Peyer's patch (tissue), 4 donors: ENCODE results near the gene MPG. TPM values are rescaled to one million over a fixed set of nuclear protein-coding genes. Genes with fewer than 3 reads are reported as not detected.
A peak's percentile ranks its signal among the peaks of the same experiment; 100 is the strongest.
"Not testable (repeated sequence)": the region's sequence is repeated elsewhere in the genome, so short reads cannot be mapped to it uniquely, and the experiment has no call there.

ENCODE experiments used
- DNase-seq, 3 donors: peaks; one replicate each; pipeline ENCODE4 v3.0.0-alpha.2; 2017 to 2019
- H3K27ac ChIP-seq, 4 donors: fragments of 200-600 bp; sonication (generic); one replicate each; pipeline ENCODE4 v1.5.1; 2016 to 2019
- H3K27me3 ChIP-seq, 2 donors: fragments of 200-600 bp; sonication (generic); one replicate each; pipeline ENCODE4 v1.5.1; 2019
- H3K36me3 ChIP-seq, 3 donors: fragments of 200-600 bp; sonication (generic); one replicate each; pipeline ENCODE4 v1.5.1; 2016 to 2019
- H3K4me1 ChIP-seq, 4 donors: fragments of 200-600 bp; sonication (generic); one replicate each; pipeline ENCODE4 v1.5.1; 2016 to 2019
- H3K4me3 ChIP-seq, 4 donors: fragments of 200-600 bp; sonication (generic); 1 replicate in 3 of 4; 2 replicates in 1 of 4; pipeline ENCODE4 v1.5.1; 2016 to 2019; ENCODE audit warnings: mild to moderate bottlenecking in 1 of 4
- H3K9me3 ChIP-seq, 4 donors: fragments of 200-600 bp; sonication (generic); one replicate each; pipeline ENCODE4 v1.5.1; 2016 to 2019; ENCODE audit warnings: mild to moderate bottlenecking in 1 of 4
- CTCF ChIP-seq, 6 experiments: fragments of 450-650 bp in 4 of 6; fragments of 200-600 bp in 2 of 6; sonication (generic) in 1 of 6; IDR thresholded peaks; one replicate each; pipeline ENCODE4 v1.5.1; 2017 to 2019; ENCODE audit warnings: antibody characterized with exemption in 6 of 6, mild to moderate bottlenecking in 3 of 6, moderate library complexity in 1 of 6
- POLR2A ChIP-seq, 2 donors: fragments of 450-650 bp; IDR thresholded peaks; one replicate each; pipeline ENCODE4 v1.5.1; 2017; ENCODE audit warnings: antibody characterized with exemption in 2 of 2, mild to moderate bottlenecking in 2 of 2, moderate library complexity in 2 of 2
- total RNA-seq, 4 donors: library from RNA; depleted of rRNA; stranded (reverse); fragments of >200 nt; gene quantifications; one replicate each; pipeline ENCODE4 v1.1.0, GENCODE V29; 2016

The MPG gene
- total RNA-seq, 4 donors from 2014 or later = 21.5 to 63.4 (median 44.7) TPM

- no peak for DNase-seq
- no peaks in the 10 kb centered on the region for H3K27me3 ChIP-seq
- peak overlapping the region in 2 of 4 donors; percentile 71 to 87 for H3K27ac ChIP-seq
- peaks cover 0 to 30% (median 11%) of the 10 kb centered on the region in 4 donors for H3K4me1 ChIP-seq
- no peaks in the 10 kb centered on the region for H3K9me3 ChIP-seq
- H3K36me3 ChIP-seq = no peaks in the 10 kb centered on the region
- no peak overlapping the region for H3K4me3 ChIP-seq
- TF ChIP-seq POLR2A (IDR thresholded peaks at IDR 0.05) (no peak), CTCF (IDR thresholded peaks at IDR 0.05) (no peak)
These were observed 42.2 kb upstream of the MPG start for GRCh38 chr16:35678-36305.

- H3K27me3 ChIP-seq = no peaks in the 10 kb centered on the region
- TF ChIP-seq POLR2A (IDR thresholded peaks at IDR 0.05) (no peak), CTCF (IDR thresholded peaks at IDR 0.05) (no peak)
- H3K4me3 ChIP-seq = no peak overlapping the region
- H3K4me1 ChIP-seq = peaks cover 0 to 30% (median 11%) of the 10 kb centered on the region in 4 donors
- H3K27ac ChIP-seq = peak overlapping the region in 1 of 4 donors; percentile 87
- no peaks in the 10 kb centered on the region for H3K9me3 ChIP-seq
- no peaks in the 10 kb centered on the region for H3K36me3 ChIP-seq
- peak in 1 of 3 donors; percentile 43 for DNase-seq
These were observed 41.6 kb upstream of the MPG start for GRCh38 chr16:36336-36984.

- H3K9me3 ChIP-seq = no peaks in the 10 kb centered on the region
- no peaks in the 10 kb centered on the region for H3K27me3 ChIP-seq
- no peak for TF ChIP-seq POLR2A (IDR thresholded peaks at IDR 0.05)
- TF ChIP-seq CTCF (IDR thresholded peaks at IDR 0.05) = no peak
- DNase-seq = peak in 2 of 3 donors; percentile 70 to 74
- H3K36me3 ChIP-seq = no peaks in the 10 kb centered on the region
- no peak overlapping the region for H3K4me3 ChIP-seq
- H3K4me1 ChIP-seq = peaks cover 0 to 30% (median 11%) of the 10 kb centered on the region in 4 donors
- peak overlapping the region in 2 of 4 donors; percentile 25 to 87 for H3K27ac ChIP-seq
These were observed 40.5 kb upstream of the MPG start for GRCh38 chr16:37511-37910.

GRCh38 chr16:38206-38605 is 39.8 kb upstream of the MPG start:
- Histone ChIP-seq H3K4me1 (peaks cover 0 to 30% (median 11%) of the 10 kb centered on the region in 4 donors), H3K27ac (peak overlapping the region in 2 of 4 donors; percentile 25 to 87)
- not testable (repeated sequence) for DNase-seq, H3K27me3 ChIP-seq, H3K9me3 ChIP-seq, H3K4me3 ChIP-seq, H3K36me3 ChIP-seq

- peaks cover 0 to 30% (median 11%) of the 10 kb centered on the region in 4 donors for H3K4me1 ChIP-seq
- H3K9me3 ChIP-seq = no peaks in the 10 kb centered on the region
- no peak for TF ChIP-seq POLR2A (IDR thresholded peaks at IDR 0.05)
- no peak for TF ChIP-seq CTCF (IDR thresholded peaks at IDR 0.05)
- peak overlapping the region in 3 of 4 donors; percentile 18 to 87 (median 85) for H3K27ac ChIP-seq
- peak; percentile 59 to 93 (median 90) for DNase-seq
- H3K27me3 ChIP-seq = no peaks in the 10 kb centered on the region
- no peaks in the 10 kb centered on the region for H3K36me3 ChIP-seq
- no peak overlapping the region for H3K4me3 ChIP-seq
These were observed 38.8 kb upstream of the MPG start for GRCh38 chr16:38941-39892.
